Mesendoderm (in vitro differentiated cells): ENCODE data around the gene KXD1. TPM values are rescaled to one million over a fixed set of nuclear protein-coding genes. Genes with fewer than 3 reads are reported as not detected.

ENCODE experiments used
- DNase-seq: peaks from one replicate; pipeline ENCODE4 v3.0.0; 2013
- H2AK5ac ChIP-seq: 2 replicates; pipeline ENCODE4 v1.6.1; 2013; ENCODE audit warnings: low read length, inconsistent platforms
- H2BK120ac ChIP-seq: 2 replicates; pipeline ENCODE4 v1.6.1; 2013; ENCODE audit warnings: low read depth, mild to moderate bottlenecking, low read length, moderate library complexity, mixed read lengths
- H2BK15ac ChIP-seq: replicated peaks from 2 replicates; pipeline ENCODE4 v1.6.1; 2013; ENCODE audit warnings: low read depth, mild to moderate bottlenecking, moderate library complexity
- H2BK5ac ChIP-seq: 2 replicates; pipeline ENCODE4 v1.6.1; 2013; ENCODE audit warnings: low read length, inconsistent platforms
- H3K18ac ChIP-seq: 2 replicates; pipeline ENCODE4 v1.6.1; 2013; ENCODE audit warnings: mild to moderate bottlenecking, low read length, mixed read lengths
- H3K23ac ChIP-seq: one replicate; pipeline ENCODE4 v1.6.1; 2013; ENCODE audit warnings: low read length
- H3K27ac ChIP-seq: 2 replicates; pipeline ENCODE4 v1.5.1; 2013; ENCODE audit warnings: low read depth, mild to moderate bottlenecking, inconsistent platforms, low read length, moderate library complexity
- H3K27me3 ChIP-seq: 2 replicates; pipeline ENCODE4 v1.6.1; 2013; ENCODE audit warnings: low read length, control low read depth, mild to moderate bottlenecking, inconsistent platforms; ENCODE audit not compliant: insufficient read depth, poor library complexity
- H3K36me3 ChIP-seq: 2 replicates; pipeline ENCODE4 v1.6.1; 2013; ENCODE audit warnings: low read length, inconsistent platforms; ENCODE audit not compliant: control insufficient read depth, insufficient read depth
- H3K4ac ChIP-seq: one replicate; pipeline ENCODE4 v1.6.1; 2013; ENCODE audit warnings: low read depth, mild to moderate bottlenecking, low read length, moderate library complexity
- H3K4me1 ChIP-seq: 2 replicates; pipeline ENCODE4 v1.6.1; 2013; ENCODE audit warnings: low read depth, low read length, inconsistent platforms; ENCODE audit not compliant: control insufficient read depth
- H3K4me2 ChIP-seq: 2 replicates; pipeline ENCODE4 v1.6.1; 2013; ENCODE audit warnings: low read length
- H3K4me3 ChIP-seq: 2 replicates; pipeline ENCODE4 v1.5.1; 2013; ENCODE audit warnings: mild to moderate bottlenecking, low read length
- H3K56ac ChIP-seq: one replicate; pipeline ENCODE4 v1.6.1; 2013; ENCODE audit warnings: low read length
- H3K79me1 ChIP-seq: 2 replicates; pipeline ENCODE4 v1.6.1; 2013; ENCODE audit warnings: low read length, inconsistent platforms
- H3K79me2 ChIP-seq: 2 replicates; pipeline ENCODE4 v1.6.1; 2013; ENCODE audit warnings: mild to moderate bottlenecking, low read length; ENCODE audit not compliant: control insufficient read depth, insufficient read depth
- H3K9ac ChIP-seq: 2 replicates; pipeline ENCODE4 v1.6.1; 2013; ENCODE audit warnings: low read length, inconsistent platforms
- H4K5ac ChIP-seq: one replicate; pipeline ENCODE4 v1.6.1; 2013; ENCODE audit warnings: low read length
- H4K8ac ChIP-seq: one replicate; pipeline ENCODE4 v1.6.1; 2013; ENCODE audit warnings: low read depth, mild to moderate bottlenecking, control low read depth, low read length, moderate library complexity
- WGBS: extraction: QIAGEN DNeasy Blood & Tissue Kit; methylation state at CpG from one replicate; pipeline ENCODE4 v1.1.7; 2013; ENCODE audit warnings: low lambda C conversion rate, missing lambda C conversion rate; ENCODE audit not compliant: insufficient coverage; ENCODE audit errors: extremely low coverage; 5-methylcytosine and 5-hydroxymethylcytosine counted together
- polyA plus RNA-seq, 2 experiments: library from polyadenylated mRNA; stranded (reverse); fragments of 200-250 nt; gene quantifications; one replicate each; pipeline ENCODE4 v1.2.3, GENCODE V29; 2013

Gene KXD1, protein sequence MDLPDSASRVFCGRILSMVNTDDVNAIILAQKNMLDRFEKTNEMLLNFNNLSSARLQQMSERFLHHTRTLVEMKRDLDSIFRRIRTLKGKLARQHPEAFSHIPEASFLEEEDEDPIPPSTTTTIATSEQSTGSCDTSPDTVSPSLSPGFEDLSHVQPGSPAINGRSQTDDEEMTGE
- 119 TPM for polyA plus RNA-seq (2013, experiment 1 of 2)
- polyA plus RNA-seq (2013, experiment 2 of 2) = 123 TPM

DNA sequence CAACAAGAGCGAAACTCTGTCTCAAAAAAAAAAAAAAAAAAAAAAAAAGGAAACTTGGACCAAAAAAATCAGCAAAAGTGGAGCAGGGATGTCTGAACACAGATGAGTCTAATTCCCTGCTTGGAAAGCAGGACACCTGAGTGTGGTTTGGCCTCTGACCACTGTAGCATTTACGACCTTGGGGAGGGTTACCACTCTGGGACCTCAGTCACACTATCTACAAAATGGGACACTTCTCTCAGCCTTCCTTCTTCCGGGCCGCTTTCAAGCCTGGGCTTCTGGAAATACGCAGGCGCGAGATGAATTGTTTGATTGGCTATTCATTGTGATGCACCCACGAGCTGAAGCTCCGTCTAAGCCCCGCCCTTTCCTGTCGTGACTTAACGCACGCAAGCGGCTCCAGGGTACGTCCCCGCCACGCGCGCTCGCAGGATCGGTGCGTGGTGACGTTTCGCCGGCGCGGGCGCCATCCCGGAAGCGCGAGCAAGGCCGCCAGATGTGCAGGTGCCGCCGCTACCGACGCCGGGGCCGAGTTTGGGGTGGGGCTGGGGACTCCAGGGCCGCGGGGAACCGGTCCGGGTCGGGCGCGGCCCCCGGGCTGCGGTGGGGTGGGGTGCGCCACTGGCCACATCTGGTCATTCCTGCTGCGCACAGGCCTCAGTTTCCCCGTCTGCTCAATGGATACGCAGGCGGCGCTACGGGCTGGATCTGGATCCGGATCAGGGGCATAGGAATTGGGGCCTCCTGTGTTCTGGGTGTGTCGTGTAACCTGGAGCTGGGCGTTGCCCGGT is at the start of gene KXD1:
Gene KXD1 (plus strand): TSS at position 460 of the 791 bp plus-strand sequence. CDS start 4,187 bp downstream, outside the sequence.
- Histone ChIP-seq H3K27me3 (no peaks in the 10 kb centered on the region), H3K79me1 (peaks cover 12% of the 10 kb centered on the region), H3K18ac (peak within 1 kb of the TSS; percentile 72), H3K4me3 (peak within 1 kb of the TSS; percentile 87), H3K4me1 (peaks cover 1% of the 10 kb centered on the region), H4K8ac (no peak within 1 kb of the TSS), H2BK15ac (no peak within 1 kb of the TSS), H3K23ac (no peak within 1 kb of the TSS), H3K9ac (peak within 1 kb of the TSS; percentile 72), H3K79me2 (peaks cover 16% of the 10 kb centered on the region), H2BK5ac (no peak within 1 kb of the TSS), H3K4ac (peak within 1 kb of the TSS; percentile 88), H3K36me3 (peaks cover 2% of the 10 kb centered on the region), H4K5ac (no peak within 1 kb of the TSS), H3K4me2 (peak within 1 kb of the TSS; percentile 40), H3K27ac (no peak within 1 kb of the TSS), H2AK5ac (peak within 1 kb of the TSS; percentile 14), H2BK120ac (no peak within 1 kb of the TSS), H3K56ac (peak within 1 kb of the TSS; percentile 82)
- no CpG with 5 or more reads among the region's 58 CpGs for whole genome bisulfite sequencing
- peak; percentile 97 for DNase-seq

DNA sequence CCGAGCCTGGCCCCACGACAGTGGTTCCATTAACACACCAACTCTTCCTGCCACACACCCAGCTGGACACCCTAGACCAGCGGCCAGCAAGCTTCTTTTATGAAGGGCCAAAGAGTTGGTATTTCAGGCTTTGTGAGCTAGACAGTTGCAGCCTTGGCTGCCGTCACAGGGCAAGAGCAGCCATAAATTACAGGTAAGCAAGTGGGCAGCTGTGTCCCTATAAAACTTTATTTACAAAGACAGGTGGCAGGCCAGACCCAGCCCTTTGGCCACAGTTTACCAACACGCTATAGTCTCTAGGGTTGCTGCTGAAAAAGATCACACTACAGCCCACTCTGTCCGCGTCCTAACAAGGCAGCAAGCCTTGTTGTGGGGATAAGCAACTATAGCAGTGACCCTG is 49.1 kb upstream of the KXD1 start:
- Histone ChIP-seq H3K23ac (no peak overlapping the region), H3K4ac (no peak overlapping the region), H3K18ac (no peak overlapping the region), H3K36me3 (no peaks in the 10 kb centered on the region), H2AK5ac (no peak overlapping the region), H2BK5ac (no peak overlapping the region), H3K4me1 (no peaks in the 10 kb centered on the region), H3K4me2 (no peak overlapping the region), H2BK15ac (no peak overlapping the region), H3K4me3 (no peak overlapping the region), H2BK120ac (no peak overlapping the region), H3K56ac (no peak overlapping the region), H3K79me1 (peaks cover 35% of the 10 kb centered on the region), H3K9ac (no peak overlapping the region), H3K79me2 (peaks cover 52% of the 10 kb centered on the region), H4K8ac (no peak overlapping the region), H4K5ac (no peak overlapping the region), H3K27me3 (no peaks in the 10 kb centered on the region), H3K27ac (no peak overlapping the region)
- no CpG with 5 or more reads among the region's 7 CpGs for WGBS
- DNase-seq = no peak

DNA sequence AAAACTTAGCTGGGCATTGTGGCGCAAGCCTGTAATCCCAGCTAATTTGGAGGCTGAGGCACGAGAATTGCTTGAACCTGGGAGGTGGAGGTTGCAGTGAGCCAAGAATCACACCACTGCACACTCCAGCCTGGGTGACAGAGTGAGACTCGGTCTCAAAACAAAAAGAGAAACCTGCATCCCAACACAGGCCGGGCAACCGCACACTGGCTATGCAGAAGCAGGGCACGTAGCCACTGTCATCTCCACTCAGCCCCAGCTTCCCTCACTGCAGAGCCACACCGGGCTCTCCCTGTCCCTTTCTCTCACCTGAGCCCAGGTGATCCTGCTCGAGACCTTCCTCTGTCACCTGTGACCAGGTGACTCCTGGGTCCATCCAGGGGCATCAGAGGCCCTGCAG is 47.5 kb upstream of the KXD1 start:
- H3K27ac ChIP-seq = no peak overlapping the region
- peaks cover 35% of the 10 kb centered on the region for H3K79me1 ChIP-seq
- H2BK120ac ChIP-seq = no peak overlapping the region
- H2BK5ac ChIP-seq = no peak overlapping the region
- no peak overlapping the region for H2BK15ac ChIP-seq
- no CpG with 5 or more reads among the region's 8 CpGs for WGBS
- no peak overlapping the region for H3K23ac ChIP-seq
- H2AK5ac ChIP-seq = no peak overlapping the region
- no peak for DNase-seq
- no peak overlapping the region for H3K9ac ChIP-seq
- H3K79me2 ChIP-seq = peaks cover 52% of the 10 kb centered on the region
- H3K4me2 ChIP-seq = no peak overlapping the region
- no peak overlapping the region for H4K8ac ChIP-seq
- no peak overlapping the region for H3K18ac ChIP-seq
- no peaks in the 10 kb centered on the region for H3K4me1 ChIP-seq
- no peak overlapping the region for H3K4me3 ChIP-seq
- H3K27me3 ChIP-seq = no peaks in the 10 kb centered on the region
- no peak overlapping the region for H4K5ac ChIP-seq
- H3K56ac ChIP-seq = no peak overlapping the region
- no peaks in the 10 kb centered on the region for H3K36me3 ChIP-seq
- no peak overlapping the region for H3K4ac ChIP-seq

DNA sequence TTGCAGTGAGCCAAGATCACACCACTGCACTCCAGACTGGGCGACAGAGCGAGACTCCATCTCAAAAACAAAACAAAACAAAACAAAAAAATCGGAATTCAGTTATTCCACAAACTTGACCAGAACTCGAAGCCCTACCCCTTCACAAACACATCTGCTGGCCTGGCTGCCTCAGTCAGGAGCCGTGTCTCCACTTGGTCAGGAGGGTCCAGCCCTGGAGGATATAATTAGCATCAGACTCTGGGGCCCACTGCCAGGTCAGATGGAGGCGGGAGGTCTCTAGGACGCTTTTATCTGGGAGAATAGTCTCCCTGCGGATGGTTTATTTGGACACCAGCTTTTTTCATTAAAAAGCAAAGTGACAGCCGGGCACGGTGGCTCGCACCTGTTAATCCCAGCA is 43.8 kb upstream of the KXD1 start:
- Histone ChIP-seq H2BK120ac (no peak overlapping the region), H3K4me2 (no peak overlapping the region), H3K27ac (no peak overlapping the region), H4K5ac (no peak overlapping the region), H3K23ac (no peak overlapping the region), H2BK15ac (no peak overlapping the region), H3K27me3 (no peaks in the 10 kb centered on the region), H3K4me1 (no peaks in the 10 kb centered on the region), H3K79me2 (peaks cover 50% of the 10 kb centered on the region), H3K56ac (no peak overlapping the region), H3K4me3 (no peak overlapping the region), H3K4ac (no peak overlapping the region), H3K36me3 (no peaks in the 10 kb centered on the region), H2AK5ac (no peak overlapping the region), H2BK5ac (no peak overlapping the region), H3K18ac (no peak overlapping the region), H4K8ac (no peak overlapping the region), H3K9ac (no peak overlapping the region), H3K79me1 (peaks cover 33% of the 10 kb centered on the region)
- no peak for DNase-seq
- no CpG with 5 or more reads among the region's 11 CpGs for WGBS

DNA sequence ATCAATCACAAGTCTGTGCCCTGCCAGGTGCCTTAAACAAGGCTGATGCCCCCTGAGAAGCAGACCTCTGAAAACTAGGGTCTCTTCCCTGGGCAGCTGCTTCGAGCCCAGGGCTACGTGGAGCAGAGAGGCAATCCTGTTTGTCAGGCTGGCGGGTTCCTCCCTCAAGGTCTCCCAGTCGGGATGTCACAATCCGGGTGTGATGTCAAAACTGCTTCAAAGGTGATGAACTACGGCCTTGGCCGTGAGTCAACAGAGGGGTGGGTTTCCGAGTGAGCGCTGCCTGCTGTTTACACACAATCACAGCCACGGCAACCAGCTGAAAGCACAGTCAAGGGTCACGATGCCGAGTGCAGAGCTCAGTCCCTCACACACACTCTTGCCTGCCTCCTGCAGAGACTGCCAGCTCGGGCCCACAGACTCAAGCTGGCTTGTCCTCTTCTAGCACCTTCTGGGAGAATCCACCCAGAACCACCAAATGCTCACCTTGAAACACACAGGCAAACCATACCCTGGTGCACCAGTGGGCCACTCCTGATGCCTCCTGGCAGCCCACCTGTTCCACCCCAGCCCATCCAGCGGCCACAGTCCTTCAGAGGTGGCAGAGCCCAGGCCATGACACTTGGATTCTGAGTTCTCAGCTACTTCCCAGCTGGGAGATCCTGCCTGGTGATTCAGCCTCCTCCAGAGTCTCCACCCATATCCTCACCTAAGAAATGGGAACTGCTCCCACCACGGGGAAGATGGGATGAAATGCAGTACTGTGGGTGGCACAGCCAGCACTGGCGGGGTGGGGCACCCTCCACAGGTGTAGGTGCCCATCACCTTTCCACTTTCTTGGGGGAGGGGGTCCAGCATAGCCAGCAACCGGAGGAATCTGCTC is 42.6 kb upstream of the KXD1 start:
- H3K4me2 ChIP-seq = no peak overlapping the region
- H3K23ac ChIP-seq = peak overlapping the region; percentile 6
- H4K5ac ChIP-seq = no peak overlapping the region
- H3K79me1 ChIP-seq = peaks cover 35% of the 10 kb centered on the region
- no peaks in the 10 kb centered on the region for H3K27me3 ChIP-seq
- H3K18ac ChIP-seq = no peak overlapping the region
- no peak overlapping the region for H3K27ac ChIP-seq
- no peak overlapping the region for H3K9ac ChIP-seq
- H2BK120ac ChIP-seq = no peak overlapping the region
- peaks cover 2% of the 10 kb centered on the region for H3K4me1 ChIP-seq
- no CpG with 5 or more reads among the region's 17 CpGs for WGBS
- H3K56ac ChIP-seq = peak overlapping the region; percentile 42
- peak; percentile 81 for DNase-seq
- peaks cover 51% of the 10 kb centered on the region for H3K79me2 ChIP-seq
- H2AK5ac ChIP-seq = no peak overlapping the region
- no peak overlapping the region for H3K4ac ChIP-seq
- no peak overlapping the region for H3K4me3 ChIP-seq
- H2BK5ac ChIP-seq = no peak overlapping the region
- no peak overlapping the region for H4K8ac ChIP-seq
- no peaks in the 10 kb centered on the region for H3K36me3 ChIP-seq
- H2BK15ac ChIP-seq = no peak overlapping the region
